Activated T-cell treated with anti-CD3 and anti-CD28 coated beads for 48 hours (primary cell): Measurements from ENCODE around the gene MEF2B.

ENCODE experiments used
- DNase-seq: peaks from one replicate; pipeline ENCODE4 v3.0.0-alpha.2; 2020; ENCODE audit warnings: low read depth

Gene MEF2B

GRCh38 chr19:19170053-19170872 lies at the start of gene MEF2B:
Gene MEF2B, minus strand, starts transcription at chr19:19170263. Its CDS starts 19,528 bp downstream, at chr19:19150735.
- DNase-seq = peak; percentile 82

DNA sequence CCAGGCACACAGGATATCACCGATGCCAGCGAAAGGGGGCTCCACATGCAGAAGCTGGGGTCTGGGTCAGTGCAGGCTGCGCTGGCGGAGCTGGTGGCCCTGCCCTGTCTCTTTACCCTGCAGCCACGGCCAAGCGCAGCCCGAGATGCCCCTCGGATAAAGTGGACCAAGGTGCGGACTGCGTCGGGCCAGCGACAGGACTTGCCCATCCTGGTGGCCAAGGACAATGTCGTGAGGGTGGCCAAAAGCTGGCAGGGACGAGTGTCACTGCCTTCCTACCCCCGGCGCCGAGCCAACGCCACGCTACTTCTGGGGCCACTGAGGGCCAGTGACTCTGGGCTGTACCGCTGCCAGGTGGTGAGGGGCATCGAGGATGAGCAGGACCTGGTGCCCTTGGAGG lies 48.8 kb upstream of the MEF2B start:
- DNase-seq = no peak

GRCh38 chr19:19217099-19217498 lies 47.0 kb upstream of the MEF2B start:
- no peak for DNase-seq

DNA sequence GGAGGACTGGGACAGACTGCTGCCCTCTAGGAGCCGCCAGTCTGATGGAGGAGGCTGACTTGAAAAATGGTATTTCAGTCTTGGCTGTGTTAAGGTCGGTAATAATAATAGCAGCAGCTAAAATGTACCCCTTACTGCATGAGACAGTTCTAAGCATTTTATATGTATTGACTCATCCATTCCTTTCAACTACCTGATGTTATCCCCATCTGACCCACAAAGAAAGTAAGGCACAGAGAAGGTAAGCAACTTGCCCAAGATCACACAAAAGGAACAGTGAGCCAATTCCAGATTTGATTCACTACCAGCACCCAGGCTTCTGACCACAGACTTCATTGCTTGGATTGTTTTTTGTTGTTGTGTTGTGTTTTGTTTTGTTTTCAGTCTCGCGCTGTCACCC lies 45.7 kb upstream of the MEF2B start:
- no peak for DNase-seq

- DNase-seq = no peak
Measured at GRCh38 chr19:19214892-19215291, 44.8 kb upstream of the MEF2B start.

- no peak for DNase-seq
Measured at GRCh38 chr19:19214159-19214490, 44.1 kb upstream of the MEF2B start.

DNA sequence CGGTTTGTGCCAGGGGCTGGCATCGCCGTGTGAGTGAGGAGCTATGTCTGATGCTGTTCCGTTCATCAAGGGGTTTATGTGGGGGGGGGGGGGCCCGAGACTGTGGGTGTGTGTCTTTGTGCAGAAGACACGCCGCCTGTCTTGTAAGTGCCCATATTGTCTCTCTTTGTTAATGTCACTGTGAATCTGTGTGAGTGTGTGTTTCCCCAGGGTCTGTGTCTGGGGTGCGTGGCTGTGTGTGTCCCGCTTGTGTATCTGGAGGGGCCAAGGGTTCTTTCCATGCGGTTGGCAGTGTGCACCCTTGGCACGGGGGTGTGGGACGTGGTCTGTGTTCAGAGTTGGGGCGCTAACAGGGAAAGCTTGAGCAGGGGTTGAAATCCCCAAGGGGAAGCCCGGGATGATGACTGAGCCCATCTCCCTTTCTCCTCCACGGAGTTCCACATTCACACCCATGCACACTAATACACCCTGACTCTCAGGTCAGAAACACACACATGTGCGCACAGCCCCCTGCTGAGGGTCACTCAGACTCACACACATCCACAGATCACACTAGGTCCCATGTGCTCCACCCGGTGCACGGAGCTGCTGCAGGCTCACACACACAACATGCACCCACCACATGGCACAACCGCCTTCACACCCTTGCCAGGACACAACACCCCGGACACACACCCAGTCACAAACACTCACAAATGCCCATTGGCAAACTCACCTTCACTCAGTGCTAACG lies 43.5 kb upstream of the MEF2B start:
- DNase-seq = no peak

- no peak for DNase-seq
Measured at GRCh38 chr19:19212916-19213315, 42.9 kb upstream of the MEF2B start.

DNA sequence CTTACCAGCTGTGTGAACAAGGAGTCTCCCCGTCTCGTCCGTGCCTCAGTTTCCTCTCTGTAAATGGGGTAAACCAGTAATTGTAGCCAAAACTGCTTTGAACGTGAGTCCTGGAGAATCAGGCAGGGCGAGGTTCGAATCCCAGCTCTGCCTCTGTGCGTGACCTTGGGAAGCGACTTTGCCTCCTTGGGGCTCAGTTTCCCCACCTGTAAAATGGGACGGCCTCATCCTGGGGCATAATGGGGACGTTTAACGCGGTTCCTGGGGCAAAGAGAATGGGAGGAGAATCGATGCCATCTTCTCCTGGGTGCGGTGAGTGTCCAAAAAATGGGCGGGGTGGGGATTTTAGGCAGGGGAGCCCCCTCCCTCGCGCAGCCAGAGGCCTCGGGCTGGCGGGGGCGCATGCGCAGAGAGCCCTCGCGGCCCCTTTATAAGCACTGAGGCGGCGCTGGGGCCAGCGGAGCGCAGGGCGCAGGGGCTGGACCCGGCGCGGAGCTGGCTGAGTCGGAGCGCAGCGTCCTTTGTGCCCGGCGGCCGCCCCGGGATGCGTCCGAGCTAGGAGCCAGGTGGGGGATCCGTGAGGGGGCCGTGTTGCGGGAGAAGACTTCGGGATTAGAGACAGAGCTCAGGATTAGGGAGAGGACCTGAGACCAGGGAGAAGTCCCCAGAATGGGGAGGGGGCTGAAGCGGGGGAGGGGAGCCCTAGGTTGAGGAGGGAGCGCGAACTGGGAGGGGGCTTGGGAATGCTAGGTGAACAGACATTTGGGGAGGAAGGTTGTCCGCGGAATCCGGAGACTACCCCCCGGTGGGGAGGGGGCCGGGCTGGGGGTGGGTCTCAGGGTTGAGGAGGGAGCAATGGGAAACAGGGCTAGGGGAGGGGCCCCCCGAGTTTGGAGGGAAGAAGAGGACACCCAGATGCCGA lies 41.7 kb upstream of the MEF2B start, which contains the start of gene NCAN:
Gene NCAN, plus strand, starts transcription at position 460 of the 922 bp plus-strand sequence. CDS start 4,996 bp downstream, outside the sequence.
- no peak for DNase-seq

DNA sequence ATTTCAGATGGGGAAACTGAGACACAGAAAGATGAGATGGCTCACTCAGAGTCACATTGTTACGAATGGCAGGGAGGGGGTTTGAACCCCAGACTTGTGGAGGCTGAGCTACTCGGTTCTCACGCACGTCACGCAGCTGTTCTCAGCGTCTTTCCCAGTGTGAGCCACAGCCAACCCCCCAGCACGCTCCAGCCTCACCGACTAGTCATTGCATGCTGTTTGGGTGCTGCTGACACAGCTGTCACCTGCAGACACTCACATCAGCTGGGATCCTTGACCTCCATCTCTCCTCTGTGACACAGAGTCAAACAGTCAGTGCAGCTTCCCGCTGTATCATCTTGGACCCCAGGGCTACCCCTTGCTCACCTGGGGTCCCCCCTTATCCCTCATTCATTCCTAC lies 39.3 kb upstream of the MEF2B start:
- DNase-seq = no peak

DNA sequence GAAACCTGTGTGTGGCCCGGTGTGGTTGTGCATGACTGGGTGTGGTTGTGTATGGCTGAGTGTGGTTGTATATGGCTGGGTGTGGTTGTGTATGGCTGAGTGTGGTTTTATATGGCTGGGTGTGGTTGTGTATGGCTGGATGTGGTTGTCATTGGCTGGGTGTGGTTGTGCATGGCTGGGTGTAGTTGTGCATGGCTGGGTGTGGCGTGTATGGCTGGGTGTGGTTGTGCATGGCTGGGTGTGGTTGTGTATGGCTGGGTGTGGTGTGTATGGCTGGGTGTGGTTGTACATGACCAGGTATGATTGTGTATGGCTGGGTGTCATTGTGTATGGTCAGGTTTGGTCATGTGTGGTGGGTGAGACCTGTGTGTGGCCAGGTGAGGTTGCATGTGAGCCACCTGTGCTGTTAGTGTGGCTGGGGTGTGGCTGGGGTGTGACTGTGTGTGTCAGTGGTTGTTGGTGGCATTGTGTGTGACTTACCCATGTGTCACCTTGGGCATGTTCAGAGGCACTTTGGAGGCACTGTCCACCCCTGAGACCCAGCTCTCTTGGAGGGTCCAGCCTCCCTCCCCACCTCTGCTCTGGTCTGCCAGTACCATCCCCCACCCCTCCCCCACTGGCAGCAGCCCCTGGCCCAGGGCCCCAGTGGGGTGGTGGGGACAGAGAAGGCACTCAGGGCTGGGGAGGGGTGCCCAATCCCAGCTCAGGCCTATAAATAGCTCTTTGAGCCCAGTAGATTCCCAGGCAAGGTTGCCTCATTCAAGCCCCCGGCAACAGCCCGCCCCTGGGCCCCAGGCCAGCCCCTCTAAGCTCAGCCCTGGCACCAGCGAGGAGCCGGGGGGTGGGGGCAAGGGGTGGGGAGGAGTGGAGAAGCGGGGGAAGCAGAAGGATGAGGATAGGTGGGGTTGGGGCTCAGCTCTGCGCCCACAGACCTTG lies 37.8 kb upstream of the MEF2B start:
- no peak for DNase-seq

DNA sequence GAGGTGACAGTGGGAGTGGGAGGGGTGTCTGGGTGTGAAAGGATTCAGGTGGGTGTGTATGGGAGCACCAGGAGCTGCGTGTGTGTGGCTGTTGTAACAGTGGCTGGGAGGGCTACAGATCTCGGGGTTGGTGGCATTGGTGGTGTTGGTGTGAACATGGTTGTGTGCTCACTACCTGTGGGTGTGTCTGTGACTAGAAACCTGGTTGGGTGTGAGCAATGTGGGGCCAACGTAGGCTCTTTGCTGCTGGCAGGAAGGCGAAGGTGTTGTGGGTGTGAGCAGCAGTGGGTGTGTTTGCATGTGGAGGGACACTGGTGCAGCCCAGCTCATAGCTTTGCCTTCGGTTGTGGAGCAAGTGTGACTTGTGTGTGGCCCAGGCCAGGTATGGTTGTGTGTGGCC lies 36.9 kb upstream of the MEF2B start:
- DNase-seq = no peak

- no peak for DNase-seq
Measured at GRCh38 chr19:19205416-19206410, 35.6 kb upstream of the MEF2B start.

GRCh38 chr19:19204181-19204580 lies 34.1 kb upstream of the MEF2B start:
- DNase-seq = no peak

DNA sequence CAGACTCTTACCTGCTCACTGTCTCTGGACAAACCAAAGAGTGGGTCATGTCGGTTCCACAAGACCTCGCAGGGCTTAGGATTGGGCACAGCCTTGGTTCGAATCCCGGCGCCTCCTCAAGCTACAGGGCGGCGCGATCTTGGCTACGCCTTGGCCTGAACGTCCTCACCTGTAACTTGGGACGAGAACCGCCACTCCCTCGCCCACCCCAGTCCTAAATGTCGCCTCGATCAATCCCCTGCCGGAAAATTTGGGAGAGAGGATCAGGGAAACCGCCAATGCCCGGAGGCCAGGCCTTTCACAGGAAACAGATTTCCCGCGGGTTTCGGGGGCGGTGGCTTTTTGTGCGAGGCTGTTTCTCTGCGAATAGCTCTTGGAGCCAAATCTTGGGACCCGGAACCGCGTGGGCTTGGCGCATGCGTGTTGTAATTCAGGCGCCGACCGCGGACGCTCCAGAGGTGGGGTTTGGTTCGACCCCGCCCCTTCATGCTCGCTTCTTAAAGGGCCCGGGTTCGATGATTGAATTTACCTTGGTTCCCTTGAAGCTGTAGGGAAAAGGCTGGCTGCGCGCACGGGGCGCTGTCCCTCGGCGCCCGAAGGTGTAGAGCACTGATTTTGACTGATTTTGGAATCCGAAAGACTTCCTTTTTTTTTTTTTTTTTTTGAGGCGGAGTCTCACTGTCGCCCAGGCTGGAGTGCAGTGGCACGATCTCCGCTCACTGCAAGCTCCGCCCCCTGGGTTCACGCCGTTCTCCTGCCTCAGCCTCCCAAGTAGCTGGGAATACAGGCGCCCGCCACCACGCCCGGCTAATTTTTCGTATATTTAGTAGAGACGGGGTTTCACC lies 33.2 kb upstream of the MEF2B start, which contains the start of gene NR2C2AP:
Gene NR2C2AP, minus strand, starts transcription at position 403 of the 845 bp plus-strand sequence. Its CDS starts 354 bp downstream, at position 49.
- peak; percentile 92 for DNase-seq

- no peak for DNase-seq
Measured at GRCh38 chr19:19202707-19203011, 32.6 kb upstream of the MEF2B start.

DNA sequence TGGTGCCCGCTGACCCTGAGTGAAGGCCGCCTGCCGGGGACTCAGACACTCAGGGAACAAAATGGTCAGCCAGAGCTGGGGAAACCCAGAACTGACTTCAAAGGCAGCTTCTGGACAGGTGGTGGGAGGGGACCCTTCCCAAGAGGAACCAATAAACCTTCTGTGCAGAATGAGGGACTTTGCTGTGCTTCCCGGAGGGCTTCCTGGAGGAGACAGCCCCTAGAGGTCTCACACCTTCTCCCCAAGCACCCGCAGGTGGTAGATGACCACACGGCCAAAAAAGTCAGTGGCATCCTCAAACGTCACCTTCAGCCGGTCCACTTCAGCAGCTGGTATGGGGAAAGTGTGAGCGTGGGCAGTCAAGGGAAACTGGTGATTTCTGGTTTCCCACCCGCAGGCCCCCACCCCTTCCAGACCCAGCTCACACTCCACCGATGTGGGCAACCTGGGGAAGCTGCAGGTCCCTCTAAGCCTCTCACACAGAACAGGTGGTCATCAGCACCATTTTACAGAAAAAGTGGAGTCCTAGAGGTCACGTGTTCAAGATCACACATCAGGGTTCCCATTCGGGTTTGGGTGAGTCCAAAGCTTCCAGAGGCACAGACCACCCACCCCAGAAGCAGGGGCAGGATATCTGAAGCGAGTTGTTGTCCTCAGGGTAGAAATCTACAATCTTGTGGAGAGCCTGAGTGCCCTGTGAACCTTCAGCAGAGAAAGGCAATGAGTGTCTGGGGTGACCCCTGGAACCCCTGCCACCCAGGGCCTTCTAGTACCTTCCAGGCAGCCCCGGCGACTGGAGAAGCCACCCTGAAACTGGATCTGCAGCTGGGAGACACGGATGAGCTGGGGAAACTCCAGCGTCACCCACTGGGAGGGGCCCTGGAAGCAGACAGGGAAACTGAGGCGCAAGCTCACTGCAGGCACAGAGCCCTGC lies 31.9 kb upstream of the MEF2B start:
- no peak for DNase-seq

DNA sequence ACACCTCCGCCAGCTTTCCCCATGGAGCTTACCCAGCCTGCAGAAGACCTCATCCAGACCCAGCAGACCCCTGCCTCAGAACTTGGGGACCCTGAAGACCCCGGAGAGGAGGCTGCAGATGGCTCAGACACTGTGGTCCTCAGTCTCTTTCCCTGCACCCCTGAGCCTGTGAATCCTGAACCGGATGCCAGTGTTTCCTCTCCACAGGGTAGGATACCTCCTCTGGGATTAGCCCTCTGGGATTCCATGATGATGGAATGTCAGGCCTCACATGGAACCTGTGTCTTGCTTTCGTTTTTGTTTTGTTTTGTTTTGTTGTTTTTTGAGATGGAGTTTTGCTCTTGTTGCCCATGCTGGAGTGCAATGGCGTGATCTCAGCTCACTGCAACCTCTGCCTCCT lies 23.9 kb upstream of the MEF2B start:
- no peak for DNase-seq
